Vagina (tissue), 2 donors: Measurements from ENCODE around the gene STN1.
A peak's percentile ranks its signal among the peaks of the same experiment; 100 is the strongest.

Experiments
- POLR2AphosphoS5 ChIP-seq, 2 donors: sonication (generic); formaldehyde crosslinking; IDR thresholded peaks; one replicate each; pipeline ENCODE4 v1.9.0; 2017; ENCODE audit warnings: antibody characterized with exemption in 2 of 2, mild to moderate bottlenecking in 2 of 2, low read depth in 1 of 2; ENCODE audit not compliant: insufficient read depth in 1 of 2
- TF ChIP-seq, protein P1 (sequence below), 3 experiments: fragments of 450-650 bp in 2 of 3; fragments of 200-600 bp in 1 of 3; sonication (generic) in 1 of 3; IDR thresholded peaks; one replicate each; pipeline ENCODE4 v1.5.1; 2017 to 2019; ENCODE audit warnings: antibody characterized with exemption in 3 of 3, mild to moderate bottlenecking in 2 of 3, moderate library complexity in 2 of 3

DNA sequence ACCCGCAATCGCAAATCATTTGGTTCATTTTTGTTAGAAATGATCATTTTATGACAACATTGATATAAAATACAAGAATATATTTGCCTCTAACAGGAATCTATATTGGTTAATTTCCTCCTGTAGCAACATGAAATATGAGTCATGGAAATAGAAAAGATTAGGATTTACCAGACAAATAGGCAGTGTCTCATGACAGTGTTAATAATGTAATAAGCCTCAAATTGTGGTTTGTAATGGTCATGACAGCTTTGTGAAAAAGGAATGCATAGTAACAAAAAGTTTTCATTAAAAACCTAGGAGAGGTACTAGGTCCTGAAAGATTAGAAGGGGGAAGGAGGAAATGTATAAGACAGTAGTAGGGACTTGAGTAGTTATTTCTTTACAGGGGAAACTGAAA, 41.0 kb upstream of the STN1 start:
- TF ChIP-seq, protein P1, sequence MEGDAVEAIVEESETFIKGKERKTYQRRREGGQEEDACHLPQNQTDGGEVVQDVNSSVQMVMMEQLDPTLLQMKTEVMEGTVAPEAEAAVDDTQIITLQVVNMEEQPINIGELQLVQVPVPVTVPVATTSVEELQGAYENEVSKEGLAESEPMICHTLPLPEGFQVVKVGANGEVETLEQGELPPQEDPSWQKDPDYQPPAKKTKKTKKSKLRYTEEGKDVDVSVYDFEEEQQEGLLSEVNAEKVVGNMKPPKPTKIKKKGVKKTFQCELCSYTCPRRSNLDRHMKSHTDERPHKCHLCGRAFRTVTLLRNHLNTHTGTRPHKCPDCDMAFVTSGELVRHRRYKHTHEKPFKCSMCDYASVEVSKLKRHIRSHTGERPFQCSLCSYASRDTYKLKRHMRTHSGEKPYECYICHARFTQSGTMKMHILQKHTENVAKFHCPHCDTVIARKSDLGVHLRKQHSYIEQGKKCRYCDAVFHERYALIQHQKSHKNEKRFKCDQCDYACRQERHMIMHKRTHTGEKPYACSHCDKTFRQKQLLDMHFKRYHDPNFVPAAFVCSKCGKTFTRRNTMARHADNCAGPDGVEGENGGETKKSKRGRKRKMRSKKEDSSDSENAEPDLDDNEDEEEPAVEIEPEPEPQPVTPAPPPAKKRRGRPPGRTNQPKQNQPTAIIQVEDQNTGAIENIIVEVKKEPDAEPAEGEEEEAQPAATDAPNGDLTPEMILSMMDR (IDR thresholded peaks at IDR 0.05): no peak
- peak in 1 of 2 donors; percentile 63 for TF ChIP-seq POLR2AphosphoS5 (IDR thresholded peaks at IDR 0.05; ENCODE audit: insufficient read depth in 1 of 2, low read depth in 1 of 2)
